Measurements from ENCODE around the gene CLDN34. TPM values are rescaled to one million over a fixed set of nuclear protein-coding genes. Genes with fewer than 3 reads are reported as not detected.

Gene CLDN34
- total and polyA plus RNA-seq, 2 of the 13 experiments (the other 11 are each of a cell fraction or from before 2014, with no cell fraction given), result not detected

- intact Hi-C loops (cut with micrococcal nuclease; ENCODE audit: unreplicated experiment), result loop anchor here (5.0 kb wide), 1 partner anchor 101 kb away; no protein-coding TSS in a partner anchor
- Histone ChIP-seq H3K4me3 (replicated peaks in 1 of 3; ENCODE audit: insufficient read depth in 1 of 3, low read depth in 2 of 3, low read length in 3 of 3) (peak overlapping the region; percentile 73 to 74 (median 73)), H3K4me1 (ENCODE audit: insufficient read depth, low read length) (peaks cover 50% of the 10 kb centered on the region), H3K27ac (ENCODE audit: extremely low read length, insufficient read depth, low read length) (peak overlapping the region; percentile 60), H3K9ac (ENCODE audit: insufficient read depth, low read depth, low read length) (peak overlapping the region; percentile 73), H3K79me2 (ENCODE audit: insufficient read depth, low read length) (peaks cover 24% of the 10 kb centered on the region), H2AFZ (ENCODE audit: low read length) (no peak overlapping the region), H4K20me1 (ENCODE audit: insufficient read depth, low read length) (no peaks in the 10 kb centered on the region), H3K36me3 (replicated peaks in 1 of 2; ENCODE audit: control insufficient read depth in 1 of 2, insufficient read depth in 2 of 2, low read length in 2 of 2) (no peaks in the 10 kb centered on the region), H3K27me3 (ENCODE audit: control insufficient read depth in 1 of 2, insufficient read depth in 2 of 2, low read length in 2 of 2) (no peaks in the 10 kb centered on the region), H3K4me2 (ENCODE audit: low read depth, low read length) (peak overlapping the region; percentile 69), H3K9me3 (ENCODE audit: low read length) (no peaks in the 10 kb centered on the region)
- FAIRE-seq (peak; percentile 61), DNase-seq (ENCODE audit: low spot score) (no peak), ATAC-seq (no peak)
- ChIA-PET POLR2A (interaction anchor here (1.8 to 2.1 kb wide), 2 partner anchors 15 to 17 kb away, joined by 9 read pairs; no protein-coding TSS in a partner anchor), CTCF (ENCODE audit: low intra/inter-chr PET ratio, low total read pairs) (interaction anchor here (6.6 kb wide), 1 partner anchor 103 kb away, joined by 40 read pairs; no protein-coding TSS in a partner anchor)
- 5% methylated on average over 8 of the region's 11 CpGs for WGBS (ENCODE audit: low lambda C conversion rate)
- TF ChIP-seq PLRG1 (conservative IDR thresholded peaks at IDR 0.05) (no peak), SAP130 (CRISPR knock-in tag; IDR thresholded peaks at IDR 0.05; ENCODE audit: low read depth) (0 out of 2 replicates have a peak, but pooled peaks have one; percentile 4), AGO1 (IDR thresholded peaks at IDR 0.05; ENCODE audit: low read depth, low read length, poor library complexity, severe bottlenecking) (no peak), PHF8 (CRISPR knock-in tag; IDR thresholded peaks at IDR 0.05) (peak; percentile 0; the same call in 1 of the 2 replicates), ZNF263 (CRISPR knock-in tag; IDR thresholded peaks at IDR 0.05) (no peak)
- BruUV-seq (replicated peaks), result TSS peak; percentile 72
- in situ Hi-C loops (cut with HindIII; ENCODE audit: extremely low pct_ligation_motif_present, low pct_unique_long_range_greater_than_20kb), result no loop called here
Measured at GRCh38 chrX:10016519-10017132, 49.5 kb downstream of the CLDN34 start.

GRCh38 chrX:10017872-10018271 lies 50.7 kb downstream of the CLDN34 start:
- Histone ChIP-seq H4K20me1 (ENCODE audit: insufficient read depth, low read length) (no peaks in the 10 kb centered on the region), H3K36me3 (replicated peaks in 1 of 2; ENCODE audit: control insufficient read depth in 1 of 2, insufficient read depth in 2 of 2, low read length in 2 of 2) (no peaks in the 10 kb centered on the region), H3K4me1 (ENCODE audit: insufficient read depth, low read length) (peaks cover 50% of the 10 kb centered on the region), H3K9ac (ENCODE audit: insufficient read depth, low read depth, low read length) (peak overlapping the region; percentile 73; the same call in 1 of the 2 replicates), H3K27ac (ENCODE audit: extremely low read length, insufficient read depth, low read length) (peak overlapping the region; percentile 60), H3K27me3 (ENCODE audit: control insufficient read depth in 1 of 2, insufficient read depth in 2 of 2, low read length in 2 of 2) (no peaks in the 10 kb centered on the region), H3K4me3 (replicated peaks in 1 of 3; ENCODE audit: insufficient read depth in 1 of 3, low read depth in 2 of 3, low read length in 3 of 3) (peak overlapping the region; percentile 22 to 73 (median 73); a peak in 2 of 6 replicates), H3K9me3 (ENCODE audit: low read length) (no peaks in the 10 kb centered on the region), H2AFZ (ENCODE audit: low read length) (no peak overlapping the region), H3K79me2 (ENCODE audit: insufficient read depth, low read length) (peaks cover 24% of the 10 kb centered on the region), H3K4me2 (ENCODE audit: low read depth, low read length) (peak overlapping the region; percentile 69)
- CTCF ChIA-PET (ENCODE audit: low intra/inter-chr PET ratio, low total read pairs), result interaction anchor here (1.0 to 6.6 kb wide), 2 partner anchors 22 to 101 kb away, joined by 3 to 40 read pairs; no protein-coding TSS in a partner anchor
- in situ Hi-C loops (cut with HindIII; ENCODE audit: extremely low pct_ligation_motif_present, low pct_unique_long_range_greater_than_20kb) (no loop called here), intact Hi-C loops (cut with micrococcal nuclease; ENCODE audit: unreplicated experiment) (loop anchor here (5.0 kb wide), 1 partner anchor 99 kb away; no protein-coding TSS in a partner anchor)
- DNase-seq (ENCODE audit: low spot score) (peak; percentile 81), FAIRE-seq (peak; percentile 80), ATAC-seq (peak; percentile 43)
- whole genome bisulfite sequencing (ENCODE audit: low lambda C conversion rate), result under 1% methylated on average over 8 of the region's 8 CpGs
- BruUV-seq (replicated peaks), result no TSS peak
- TF ChIP-seq CCAR2 (optimal IDR thresholded peaks at IDR 0.05; ENCODE audit: low read depth, low read length), result no peak
- TF ChIP-seq TEAD3 (CRISPR knock-in tag; optimal IDR thresholded peaks at IDR 0.05; ENCODE audit: borderline replicate concordance), result peak; percentile 98
- TF ChIP-seq SOX13 (IDR thresholded peaks at IDR 0.05), result no peak
- peak in 1 of 2 experiments; percentile 21; a peak in 1 of 4 replicates for TF ChIP-seq SOX13 (CRISPR knock-in tag; conservative IDR thresholded peaks at IDR 0.05 in 1 of 2, IDR thresholded peaks at IDR 0.05 in 1 of 2)
- TF ChIP-seq ZNF143 (CRISPR knock-in tag; IDR thresholded peaks at IDR 0.05), result peak; percentile 76
- no peak for TF ChIP-seq ZNF180 (CRISPR knock-in tag; IDR thresholded peaks at IDR 0.05; ENCODE audit: borderline replicate concordance, low read depth)
- peak; percentile 78; the same call in 1 of the 2 replicates for TF ChIP-seq CBFB (CRISPR knock-in tag; IDR thresholded peaks at IDR 0.05)
- TF ChIP-seq THAP11 (CRISPR knock-in tag; IDR thresholded peaks at IDR 0.05), result peak; percentile 67
- peak; percentile 60 for TF ChIP-seq SAP130 (CRISPR knock-in tag; IDR thresholded peaks at IDR 0.05; ENCODE audit: low read depth)
- no peak for TF ChIP-seq SOX6 (IDR thresholded peaks at IDR 0.05)
- TF ChIP-seq SOX6 (CRISPR knock-in tag; IDR thresholded peaks at IDR 0.05), result 0 out of 2 replicates have a peak, but pooled peaks have one; percentile 13
- TF ChIP-seq GATAD2A (CRISPR knock-in tag; IDR thresholded peaks at IDR 0.05), result 0 out of 2 replicates have a peak, but pooled peaks have one; percentile 22
- POLR2A ChIA-PET, result interaction anchor here (0.6 to 2.1 kb wide), 5 partner anchors 13 to 24 kb away, joined by 3 to 9 read pairs (median 3); no protein-coding TSS in a partner anchor
